SKM-1 treated with dmso at 0.1 percent for 144 hours (cell line): ENCODE results near the gene SPHK2.

Experiments used
- DNase-seq: peaks from one replicate; lab custom pipeline; 2025; ENCODE audit not compliant: unreplicated experiment; lab: John Stamatoyannopoulos, UW

The SPHK2 gene

DNA sequence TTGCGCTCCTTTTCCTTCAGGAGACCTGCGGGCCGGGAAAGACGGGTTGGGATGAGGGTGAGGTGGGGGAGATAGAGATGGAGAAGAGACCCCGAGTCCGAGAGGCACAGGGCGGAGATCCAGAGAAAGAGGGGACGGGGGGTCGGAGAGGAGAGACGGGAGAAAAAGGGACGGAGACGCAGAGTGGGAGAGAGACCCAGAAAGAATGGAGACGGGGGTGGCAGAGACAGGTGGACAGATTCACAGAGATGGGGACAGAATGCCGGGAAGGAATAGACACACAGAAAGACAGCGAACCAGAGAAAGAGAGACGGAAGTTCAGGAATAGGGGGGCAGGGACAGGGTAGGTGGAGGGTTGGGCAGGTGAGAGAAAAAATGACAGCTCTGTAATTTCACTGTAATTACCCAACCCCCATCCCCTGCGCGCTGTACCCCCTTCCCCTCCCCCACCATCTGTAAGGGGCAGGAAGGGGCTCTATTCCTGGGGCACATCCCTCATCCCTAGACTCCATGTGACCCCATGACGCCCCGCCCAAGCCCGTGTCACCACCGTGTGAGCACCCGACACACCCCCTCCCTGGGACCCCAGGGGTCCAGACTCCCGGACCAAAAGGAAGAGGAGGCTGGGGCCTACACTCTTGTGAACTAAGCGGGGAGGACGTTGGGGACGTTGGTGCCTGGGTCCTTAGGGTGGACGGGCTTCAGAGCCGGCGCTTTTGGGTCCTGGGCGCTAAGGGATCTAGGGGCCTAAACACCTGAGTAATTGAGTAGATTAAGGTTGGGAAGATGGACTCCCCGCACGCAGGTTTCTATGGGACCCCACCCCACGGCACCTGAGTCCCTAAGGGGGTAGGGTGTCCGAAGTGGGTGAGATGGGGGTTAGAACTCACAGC, 16.9 kb downstream of the SPHK2 start:
- DNase-seq: no peak

DNA sequence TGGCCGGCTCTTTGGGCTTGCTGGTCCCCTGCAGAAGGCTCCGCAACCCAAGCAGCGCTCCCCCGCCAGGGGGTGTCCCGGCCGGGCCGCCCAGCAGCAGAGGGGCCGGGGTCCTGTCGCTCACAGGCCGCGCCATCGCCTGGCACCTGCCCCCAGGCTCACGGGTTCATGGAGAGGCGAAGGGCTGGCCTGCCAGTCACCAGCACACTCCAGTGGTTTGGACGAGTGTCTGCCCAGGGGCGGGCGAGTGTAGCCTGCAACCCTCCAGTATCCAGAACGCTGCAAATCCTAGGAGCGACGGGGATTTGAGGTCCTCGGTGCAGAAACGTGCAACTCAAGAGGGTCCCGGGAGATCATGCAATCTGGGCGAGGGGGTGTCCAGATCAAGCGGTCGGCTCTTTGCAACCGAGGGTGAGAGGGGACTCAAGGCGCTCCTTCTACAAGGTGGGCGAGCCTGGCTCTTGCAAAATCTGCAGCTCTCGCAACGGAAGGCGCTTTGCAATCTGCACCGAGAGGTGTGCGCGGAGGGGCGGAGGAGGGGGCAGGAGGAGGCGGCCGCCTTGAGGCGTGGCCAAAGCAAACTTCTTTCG, 17.6 kb downstream of the SPHK2 start, which contains the start of gene DBP:
Gene DBP (minus strand): TSS at position 521 of the 590 bp plus-strand sequence. CDS start 385 bp downstream, at position 136.
- no peak for DNase-seq

GRCh38 chr19:48637449-48637947, 18.2 kb downstream of the SPHK2 start:
- peak; percentile 86 for DNase-seq

GRCh38 chr19:48637948-48638830, 18.9 kb downstream of the SPHK2 start:
- peak; percentile 46 for DNase-seq

- DNase-seq: no peak
These were observed 19.6 kb downstream of the SPHK2 start for GRCh38 chr19:48638831-48639381.

GRCh38 chr19:48639483-48640375, 20.4 kb downstream of the SPHK2 start:
- DNase-seq: no peak

DNA sequence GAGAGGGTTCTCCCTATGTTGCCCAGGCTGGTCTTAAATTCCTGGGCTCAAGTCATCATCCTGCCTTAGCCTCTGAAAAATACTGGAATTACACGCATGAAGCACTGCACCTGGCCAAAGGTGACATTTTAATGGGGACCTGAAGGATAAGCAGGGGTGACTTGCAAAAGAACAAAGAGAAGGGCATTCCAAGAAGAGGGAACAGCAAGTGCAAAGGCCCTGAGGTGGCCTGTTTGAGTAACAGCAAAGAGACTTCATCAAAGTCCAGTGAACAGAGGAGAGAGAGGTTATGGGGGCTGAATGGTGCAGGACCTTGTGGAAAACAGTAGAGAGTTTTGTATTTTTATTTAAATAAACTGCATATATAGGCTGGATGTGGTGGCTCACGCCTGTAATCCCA, 22.5 kb downstream of the SPHK2 start:
- no peak for DNase-seq

GRCh38 chr19:48642862-48643261, 23.6 kb downstream of the SPHK2 start:
- no peak for DNase-seq

GRCh38 chr19:48644355-48644754, 25.0 kb downstream of the SPHK2 start:
- no peak for DNase-seq

- DNase-seq: no peak
These were observed 25.7 kb downstream of the SPHK2 start for GRCh38 chr19:48644839-48645619.

GRCh38 chr19:48645620-48646000, 26.3 kb downstream of the SPHK2 start:
- DNase-seq: no peak

GRCh38 chr19:48646001-48646721, 26.9 kb downstream of the SPHK2 start, which contains the start of gene CA11:
Gene CA11 (minus strand): TSS chr19:48646187. CDS start chr19:48645632, 555 bp downstream.
- DNase-seq: peak; percentile 67

DNA sequence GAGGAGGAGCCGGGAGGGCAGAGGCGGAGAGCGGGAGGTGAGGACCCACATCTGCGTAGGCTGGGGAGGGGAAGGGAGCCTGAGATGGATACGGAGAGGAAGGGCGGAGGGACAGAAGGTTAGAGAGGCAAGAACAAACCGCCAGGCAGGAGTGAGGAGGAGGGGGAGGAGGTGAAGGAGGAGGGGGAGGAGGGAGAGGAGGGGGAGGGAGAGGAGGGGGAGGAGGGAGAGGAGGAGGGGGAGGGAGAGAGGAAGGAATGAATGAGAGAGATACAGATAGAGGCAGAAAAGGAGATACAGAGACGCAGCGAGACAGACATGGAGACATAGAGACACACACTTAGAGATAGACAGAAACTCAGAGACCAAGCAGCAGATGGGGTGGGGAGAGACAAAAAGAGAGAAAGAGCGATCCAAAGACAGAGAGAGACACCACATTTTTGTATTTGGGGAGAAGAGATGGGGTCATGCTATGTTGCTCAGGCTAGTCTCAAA, 27.5 kb downstream of the SPHK2 start:
- no peak for DNase-seq

DNA sequence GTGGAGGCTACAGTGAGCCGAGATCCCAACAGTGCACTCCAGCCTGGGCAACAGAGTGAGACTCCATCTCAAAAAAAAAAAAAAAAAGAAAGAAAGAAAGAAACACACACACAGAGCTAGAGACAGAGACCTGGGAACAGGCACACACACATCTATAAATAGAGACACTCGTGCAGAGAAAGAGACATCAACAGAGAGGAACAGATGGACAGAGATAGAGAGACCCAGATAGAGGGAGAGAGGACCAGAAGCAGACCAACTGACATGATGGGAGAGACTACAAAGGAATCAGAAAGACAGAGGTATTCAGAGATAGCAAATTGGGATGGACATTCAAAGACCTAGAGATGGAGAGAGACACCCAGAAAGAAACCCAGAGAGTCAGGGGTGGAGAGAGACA, 28.8 kb downstream of the SPHK2 start:
- DNase-seq: no peak

GRCh38 chr19:48650974-48651682, 31.8 kb downstream of the SPHK2 start:
- DNase-seq: no peak

- DNase-seq: no peak
These were observed 32.4 kb downstream of the SPHK2 start for GRCh38 chr19:48651683-48652048.

- DNase-seq: no peak
These were observed 35.2 kb downstream of the SPHK2 start for GRCh38 chr19:48654299-48655059.
